H1 (cell line): ENCODE results near the gene NPTN. TPM values are rescaled to one million over a fixed set of nuclear protein-coding genes. Genes with fewer than 3 reads are reported as not detected.

Experiments
- CTCF ChIA-PET: fragments of 300-600 bp; sonication (Branson Sonifier 250); formaldehyde crosslinking; loops from one replicate; lab custom pipeline; 2021; ENCODE audit not compliant: partially characterized antibody; lab: Charles Lee
- POLR2A ChIA-PET: fragments of 300-600 bp; sonication (Branson Sonifier 250); formaldehyde crosslinking; loops from one replicate; lab custom pipeline; 2021; ENCODE audit warnings: inconsistent platforms; ENCODE audit not compliant: partially characterized antibody; lab: Charles Lee
- DNase-seq, 2 experiments: peaks; one replicate each; pipeline versions ENCODE4 v3.0.0 to v3.0.0-alpha.2; 2010 to 2022; ENCODE audit warnings: low spot score in 2 of 2, low read depth in 1 of 2, mixed read lengths in 1 of 2
- FAIRE-seq: peaks from 2 replicates; lab custom pipeline; 2011; peaks lifted over from hg19 to GRCh38; lab: Jason Lieb, UNC
- H2AFZ ChIP-seq: 2 replicates; pipeline ENCODE4 v1.8.1; 2012; ENCODE audit warnings: low read length, inconsistent platforms
- H2AK5ac ChIP-seq: 2 replicates; pipeline ENCODE4 v1.6.1; 2013; ENCODE audit warnings: low read depth, low read length
- H2BK120ac ChIP-seq: replicated peaks from 2 replicates; pipeline ENCODE3; 2013; ENCODE audit warnings: low read depth, low read length, inconsistent platforms
- H2BK12ac ChIP-seq: 2 replicates; pipeline ENCODE4 v1.6.1; 2013; ENCODE audit warnings: low read depth, low read length
- H2BK15ac ChIP-seq: 2 replicates; pipeline ENCODE4 v1.6.1; 2013; ENCODE audit warnings: low read length
- H2BK20ac ChIP-seq: 2 replicates; pipeline ENCODE4 v1.6.1; 2013; ENCODE audit warnings: low read length
- H2BK5ac ChIP-seq: 2 replicates; pipeline ENCODE4 v1.6.1; 2013; ENCODE audit warnings: low read depth, low read length
- H3K14ac ChIP-seq: 2 replicates; pipeline ENCODE4 v1.6.1; 2013; ENCODE audit warnings: inconsistent platforms; ENCODE audit not compliant: insufficient read length
- H3K18ac ChIP-seq: 2 replicates; pipeline ENCODE4 v1.6.1; 2013; ENCODE audit warnings: low read length; ENCODE audit errors: extremely low read depth
- H3K23ac ChIP-seq: 2 replicates; pipeline ENCODE4 v1.6.1; 2013; ENCODE audit warnings: inconsistent platforms; ENCODE audit not compliant: insufficient read length
- H3K23me2 ChIP-seq: 2 replicates; pipeline ENCODE4 v1.6.1; 2013; ENCODE audit warnings: low read depth, low read length
- H3K27ac ChIP-seq: 2 replicates; pipeline ENCODE4 v1.6.1; 2011; ENCODE audit warnings: low read depth, low read length, inconsistent platforms
- H3K27me3 ChIP-seq, 4 experiments: replicated peaks in 1 of 4; 1 replicate in 1 of 4; 2 replicates in 3 of 4; pipeline versions ENCODE4 v1.6.1 to v1.8.1; 2011 to 2013; ENCODE audit warnings: low read length in 3 of 4, mild to moderate bottlenecking in 3 of 4, inconsistent platforms in 2 of 4, mixed read lengths in 2 of 4, moderate library complexity in 1 of 4; ENCODE audit not compliant: control insufficient read depth in 3 of 4, insufficient read depth in 3 of 4; ENCODE audit errors: extremely low read depth in 1 of 4
- H3K36me3 ChIP-seq, 4 experiments: 2 replicates each; pipeline versions ENCODE4 v1.6.1 to v1.8.1; 2011 to 2013; ENCODE audit warnings: mild to moderate bottlenecking in 4 of 4, low read length in 3 of 4, moderate library complexity in 2 of 4, control low read depth in 1 of 4, inconsistent platforms in 1 of 4; ENCODE audit not compliant: insufficient read depth in 4 of 4, control insufficient read depth in 2 of 4
- H3K4ac ChIP-seq: replicated peaks from 2 replicates; pipeline ENCODE3; 2013; ENCODE audit warnings: low read length, low read depth, mixed read lengths, inconsistent platforms; ENCODE audit not compliant: insufficient read length
- H3K4me1 ChIP-seq, 4 experiments: replicated peaks in 1 of 4; 1 replicate in 1 of 4; 2 replicates in 3 of 4; pipeline versions ENCODE4 v1.6.1 to v1.8.1; 2011 to 2013; ENCODE audit warnings: low read length in 3 of 4, inconsistent platforms in 2 of 4, mixed read lengths in 1 of 4; ENCODE audit not compliant: insufficient read depth in 4 of 4, control insufficient read depth in 3 of 4
- H3K4me2 ChIP-seq, 2 experiments: 2 replicates each; pipeline versions ENCODE4 v1.6.1 to v1.8.1; 2011 to 2013; ENCODE audit warnings: low read depth in 2 of 2, low read length in 2 of 2, control low read depth in 1 of 2, inconsistent platforms in 1 of 2, mild to moderate bottlenecking in 1 of 2; ENCODE audit not compliant: insufficient read depth in 1 of 2
- H3K4me3 ChIP-seq, 4 experiments: fragments of 200-600, 300-600 bp in 1 of 4; sonication (generic), shearing (Covaris generic), sonication (Bioruptor Twin) in 1 of 4; 2 replicates each; pipeline versions ENCODE4 v1.5.1 to v1.8.1; 2011 to 2016; ENCODE audit warnings: low read length in 4 of 4, low read depth in 3 of 4, control low read depth in 2 of 4, inconsistent platforms in 2 of 4, mild to moderate bottlenecking in 2 of 4, mixed read lengths in 1 of 4, moderate library complexity in 1 of 4; ENCODE audit not compliant: insufficient read depth in 2 of 4; ENCODE audit errors: extremely low read depth in 1 of 4
- H3K56ac ChIP-seq: replicated peaks from 2 replicates; pipeline ENCODE3; 2013; ENCODE audit warnings: low read depth, mild to moderate bottlenecking, mixed read lengths, low read length, inconsistent platforms; ENCODE audit not compliant: insufficient read length
- H3K79me1 ChIP-seq: 2 replicates; pipeline ENCODE4 v1.6.1; 2013; ENCODE audit warnings: low read depth, low read length, control low read depth
- H3K79me2 ChIP-seq, 2 experiments: 2 replicates each; pipeline versions ENCODE4 v1.6.1 to v1.8.1; 2012 to 2013; ENCODE audit warnings: low read length in 2 of 2, mild to moderate bottlenecking in 2 of 2, inconsistent platforms in 1 of 2; ENCODE audit not compliant: insufficient read depth in 2 of 2, control insufficient read depth in 1 of 2
- H3K9ac ChIP-seq, 4 experiments: replicated peaks in 1 of 4; 1 replicate in 1 of 4; 2 replicates in 3 of 4; pipeline versions ENCODE4 v1.6.1 to v1.8.1; 2011 to 2013; ENCODE audit warnings: low read depth in 3 of 4, low read length in 3 of 4, control low read depth in 2 of 4, mild to moderate bottlenecking in 2 of 4, moderate library complexity in 2 of 4, inconsistent platforms in 1 of 4; ENCODE audit errors: extremely low read depth in 1 of 4
- H3K9me3 ChIP-seq, 2 experiments: 2 replicates each; pipeline versions ENCODE4 v1.6.1 to v1.8.1; 2012 to 2013; ENCODE audit warnings: mild to moderate bottlenecking in 2 of 2, moderate library complexity in 2 of 2, control low read depth in 1 of 2, inconsistent platforms in 1 of 2, low read depth in 1 of 2, low read length in 1 of 2, mixed read lengths in 1 of 2; ENCODE audit not compliant: insufficient read depth in 2 of 2
- H4K20me1 ChIP-seq, 2 experiments: replicated peaks in 1 of 2; 2 replicates each; pipeline versions ENCODE3 to v1.8.1; 2011 to 2013; ENCODE audit warnings: inconsistent platforms in 2 of 2, low read length in 2 of 2, mild to moderate bottlenecking in 1 of 2; ENCODE audit not compliant: insufficient read depth in 2 of 2, control insufficient read depth in 1 of 2
- H4K5ac ChIP-seq: 2 replicates; pipeline ENCODE4 v1.6.1; 2013; ENCODE audit warnings: low read length, low read depth, mixed read lengths, inconsistent platforms; ENCODE audit not compliant: insufficient read length
- H4K8ac ChIP-seq: 2 replicates; pipeline ENCODE4 v1.8.0; 2013; ENCODE audit warnings: mild to moderate bottlenecking, moderate library complexity, low read length, inconsistent platforms; ENCODE audit not compliant: insufficient read depth; ENCODE audit errors: extremely low read depth
- H4K91ac ChIP-seq: replicated peaks from 2 replicates; pipeline ENCODE3; 2013; ENCODE audit warnings: low read length, mixed read lengths, inconsistent platforms; ENCODE audit not compliant: insufficient read length
- BCL11A ChIP-seq, 2 experiments: IDR thresholded peaks; one replicate each; pipeline ENCODE4 v1.6.1; 2011; ENCODE audit warnings: low read depth in 2 of 2, low read length in 2 of 2, mild to moderate bottlenecking in 2 of 2
- CEBPB ChIP-seq: IDR thresholded peaks from 2 replicates; pipeline ENCODE4 v1.6.1; 2012; ENCODE audit warnings: low read depth, low read length
- E2F6 ChIP-seq: IDR thresholded peaks from 2 replicates; pipeline ENCODE4 v1.6.1; 2012; ENCODE audit warnings: inconsistent platforms
- EZH2 ChIP-seq: fragments of 200-600 bp; sonication (generic); IDR thresholded peaks from 2 replicates; pipeline ENCODE4 v1.7.1; 2012; ENCODE audit warnings: low read depth, mild to moderate bottlenecking, moderate library complexity, low read length, inconsistent platforms; ENCODE audit not compliant: severe bottlenecking
- GTF2F1 ChIP-seq: IDR thresholded peaks from 2 replicates; pipeline ENCODE4 v1.6.1; 2012; ENCODE audit warnings: low read depth, low read length, improper control_type of control experiment, borderline replicate concordance
- JUN ChIP-seq: IDR thresholded peaks from 2 replicates; pipeline ENCODE4 v1.6.1; 2011; ENCODE audit warnings: low read depth, mild to moderate bottlenecking, improper control_type of control experiment, low read length
- NANOG ChIP-seq: IDR thresholded peaks from 2 replicates; pipeline ENCODE4 v1.6.1; 2011; ENCODE audit warnings: low read length, low read depth, mild to moderate bottlenecking, inconsistent platforms; ENCODE audit not compliant: insufficient read depth, poor library complexity, severe bottlenecking
- NRF1 ChIP-seq: IDR thresholded peaks from 2 replicates; pipeline ENCODE4 v1.6.1; 2011; ENCODE audit warnings: mild to moderate bottlenecking, low read depth, low read length, improper control_type of control experiment
- RFX5 ChIP-seq: IDR thresholded peaks from 2 replicates; pipeline ENCODE4 v1.6.1; 2011; ENCODE audit warnings: low read depth, low read length, improper control_type of control experiment, borderline replicate concordance
- SIRT6 ChIP-seq: IDR thresholded peaks from one replicate; pipeline ENCODE4 v1.7.1; 2012; ENCODE audit warnings: low read length, inconsistent platforms
- SP2 ChIP-seq: IDR thresholded peaks from 2 replicates; pipeline ENCODE4 v1.6.1; 2012; ENCODE audit warnings: mild to moderate bottlenecking, low read length, inconsistent platforms
- USF2 ChIP-seq: IDR thresholded peaks from 2 replicates; pipeline ENCODE4 v1.6.1; 2011; ENCODE audit warnings: low read length, improper control_type of control experiment
- WGBS, 2 experiments: shearing (Covaris generic) in 1 of 2; methylation state at CpG; one replicate each; pipeline versions ENCODE4 v1.1.6 to v1.1.7; 2013 to 2015; ENCODE audit warnings: low lambda C conversion rate in 2 of 2, mixed read lengths in 2 of 2, inconsistent platforms in 1 of 2, low coverage in 1 of 2, missing lambda C conversion rate in 1 of 2; ENCODE audit not compliant: insufficient replicate concordance in 2 of 2, insufficient coverage in 1 of 2, insufficient read length in 1 of 2; ENCODE audit errors: extremely low coverage in 1 of 2, missing lambda C conversion rate in 1 of 2; 5-methylcytosine and 5-hydroxymethylcytosine counted together
- polyA plus RNA-seq, 7 experiments: library from polyadenylated mRNA; depleted of rRNA in 3 of 7; stranded (reverse) in 5 of 7; unstranded in 2 of 7; fragments of >200 nt in 5 of 7; fragments of 200-250 nt in 2 of 7; gene quantifications; 1 replicate in 5 of 7; 2 replicates in 1 of 7; 4 replicates in 1 of 7; pipeline versions ENCODE4 v1.2.1 to v1.2.3, GENCODE V29; 2011 to 2013; ENCODE audit warnings: missing spikeins in 2 of 7, mixed read lengths in 2 of 7
- total RNA-seq: library from RNA; stranded (reverse); fragmentation: NEBNext Ultra II Directional; extraction: Animal tissue kit (Norgen Biotek cat#: 25700); gene quantifications from 2 replicates; pipeline ENCODE4 v1.2.1, GENCODE V29; 2021

Gene NPTN
- total and polyA plus RNA-seq, 2 of the 8 experiments (the other 6 are each of a cell fraction or from before 2014, with no cell fraction given) = 67.0 to 113 TPM

- ChIA-PET POLR2A (interaction anchor here (1.4 to 2.9 kb wide), 2 partner anchors 10 to 13 kb away, joined by 3 to 12 read pairs; no protein-coding TSS in a partner anchor), CTCF (interaction anchor here (0.6 to 7.4 kb wide), 9 partner anchors 11 to 1151 kb away, joined by 3 to 42 read pairs (median 5); no protein-coding TSS in a partner anchor)
- no peaks in the 10 kb centered on the region for H3K23me2 ChIP-seq
- H3K79me2 ChIP-seq = peaks cover 21 to 97% of the 10 kb centered on the region in 2 experiments
- no peak overlapping the region for H3K56ac ChIP-seq
- H3K9me3 ChIP-seq = no peaks in the 10 kb centered on the region
- peaks cover 2 to 10% (median 8%) of the 10 kb centered on the region in 4 experiments; a peak in 5 of 7 replicates for H3K4me1 ChIP-seq
- peaks cover 15 to 28% of the 10 kb centered on the region in 2 experiments for H4K20me1 ChIP-seq
- H2AK5ac ChIP-seq = no peak overlapping the region
- no peak for FAIRE-seq
- H3K4me3 ChIP-seq = no peak overlapping the region
- H3K27ac ChIP-seq = no peak overlapping the region
- no peak overlapping the region for H3K4ac ChIP-seq
- no peak overlapping the region for H4K5ac ChIP-seq
- H3K9ac ChIP-seq = no peak overlapping the region
- no peak overlapping the region for H3K4me2 ChIP-seq
- H3K14ac ChIP-seq = no peak overlapping the region
- peaks cover 3% of the 10 kb centered on the region; the same call in 1 of the 2 replicates for H3K79me1 ChIP-seq
- no peak overlapping the region for H2BK15ac ChIP-seq
- no peak overlapping the region for H3K18ac ChIP-seq
- H2BK20ac ChIP-seq = no peak overlapping the region
- H2BK12ac ChIP-seq = no peak overlapping the region
- H2AFZ ChIP-seq = no peak overlapping the region
- no peak overlapping the region for H2BK5ac ChIP-seq
- no peak for DNase-seq
- WGBS, 2 experiments = 85% methylated on average over 2 of the region's 2 CpGs; no CpG with 5 or more reads in 1 of the 2 experiments
- H3K27me3 ChIP-seq = no peaks in the 10 kb centered on the region
- no peak overlapping the region for H3K23ac ChIP-seq
- H2BK120ac ChIP-seq = no peak overlapping the region
- H4K8ac ChIP-seq = no peak overlapping the region
- no peaks in the 10 kb centered on the region; a peak in 1 of 8 replicates for H3K36me3 ChIP-seq
- no peak overlapping the region for H4K91ac ChIP-seq
- no peak for TF ChIP-seq CEBPB
- no peak for TF ChIP-seq SP2
- TF ChIP-seq RFX5 = no peak
- TF ChIP-seq SIRT6 = no peak
- no peak for TF ChIP-seq E2F6
- no peak for TF ChIP-seq EZH2
- TF ChIP-seq BCL11A (IDR thresholded peaks at IDR 0.05; ENCODE audit: low read depth in 2 of 2, low read length in 2 of 2) = no peak
- TF ChIP-seq NANOG = no peak
- no peak for TF ChIP-seq GTF2F1
- TF ChIP-seq USF2 = no peak
- TF ChIP-seq JUN = no peak
- TF ChIP-seq NRF1 = no peak
These were observed 25.8 kb downstream of the NPTN start for GRCh38 chr15:73607405-73607804.
